MM.1S (cell line): ENCODE data around the gene CDC123.

Experiments
- EZH2 ChIP-seq: fragments of 300-600 bp; sonication (generic); optimal IDR thresholded peaks from 2 replicates; pipeline ENCODE3; 2017; ENCODE audit warnings: low read depth, mild to moderate bottlenecking, antibody characterized with exemption, low read length, mixed read lengths
- EZH2phosphoT487 ChIP-seq: fragments of 300-600 bp; sonication (generic); IDR thresholded peaks from 2 replicates; pipeline ENCODE4 v1.6.1; 2018; ENCODE audit warnings: antibody characterized with exemption, low read length
- TF ChIP-seq, protein P1 (sequence below): fragments of 300-600 bp; sonication (generic); IDR thresholded peaks from 2 replicates; pipeline ENCODE4 v1.5.1; 2016; ENCODE audit warnings: antibody characterized with exemption, low read length, mixed read lengths

DNA sequence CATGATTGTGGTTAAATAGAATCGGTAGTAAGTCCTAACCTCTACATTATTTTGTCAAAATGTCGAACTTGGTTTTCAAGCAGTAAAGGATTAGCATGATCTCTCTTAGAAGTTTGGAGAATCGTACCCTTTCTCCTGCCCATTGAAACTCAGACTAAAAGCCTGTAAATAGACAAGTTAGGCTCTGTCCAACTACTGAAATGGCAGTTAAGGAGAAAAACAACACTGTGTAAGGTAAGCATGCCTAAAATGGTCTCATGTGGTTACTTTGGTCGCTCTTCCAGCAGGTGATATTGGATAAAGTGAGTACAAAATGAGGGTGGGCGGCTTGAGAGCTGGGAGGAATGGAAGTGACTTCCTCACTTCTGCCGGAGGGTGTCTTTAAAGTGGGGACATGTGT, 41.5 kb upstream of the CDC123 start:
- TF ChIP-seq, protein P1, sequence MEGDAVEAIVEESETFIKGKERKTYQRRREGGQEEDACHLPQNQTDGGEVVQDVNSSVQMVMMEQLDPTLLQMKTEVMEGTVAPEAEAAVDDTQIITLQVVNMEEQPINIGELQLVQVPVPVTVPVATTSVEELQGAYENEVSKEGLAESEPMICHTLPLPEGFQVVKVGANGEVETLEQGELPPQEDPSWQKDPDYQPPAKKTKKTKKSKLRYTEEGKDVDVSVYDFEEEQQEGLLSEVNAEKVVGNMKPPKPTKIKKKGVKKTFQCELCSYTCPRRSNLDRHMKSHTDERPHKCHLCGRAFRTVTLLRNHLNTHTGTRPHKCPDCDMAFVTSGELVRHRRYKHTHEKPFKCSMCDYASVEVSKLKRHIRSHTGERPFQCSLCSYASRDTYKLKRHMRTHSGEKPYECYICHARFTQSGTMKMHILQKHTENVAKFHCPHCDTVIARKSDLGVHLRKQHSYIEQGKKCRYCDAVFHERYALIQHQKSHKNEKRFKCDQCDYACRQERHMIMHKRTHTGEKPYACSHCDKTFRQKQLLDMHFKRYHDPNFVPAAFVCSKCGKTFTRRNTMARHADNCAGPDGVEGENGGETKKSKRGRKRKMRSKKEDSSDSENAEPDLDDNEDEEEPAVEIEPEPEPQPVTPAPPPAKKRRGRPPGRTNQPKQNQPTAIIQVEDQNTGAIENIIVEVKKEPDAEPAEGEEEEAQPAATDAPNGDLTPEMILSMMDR: no peak
- TF ChIP-seq EZH2 (no peak), EZH2phosphoT487 (no peak)
